ENCODE measurements around the gene BCORL1.

DNA sequence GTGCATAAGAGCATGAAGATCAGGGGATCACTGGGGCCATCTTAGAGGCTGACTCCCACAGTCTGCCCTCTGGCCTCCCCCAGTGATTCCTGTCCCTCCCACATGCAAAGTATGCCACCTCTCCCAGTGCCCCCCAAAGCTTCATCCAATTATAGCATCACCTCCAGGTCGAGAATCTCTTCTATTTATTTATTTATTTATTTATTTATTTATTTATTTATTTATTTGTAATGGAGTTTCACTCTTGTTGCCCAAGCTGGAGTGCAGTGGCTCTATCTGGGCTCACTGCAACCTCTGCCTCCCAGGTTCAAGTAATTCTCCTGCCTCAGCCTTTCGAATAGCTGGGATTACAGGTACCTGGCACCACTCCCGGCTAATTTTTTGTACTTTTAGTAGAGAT is 50.1 kb downstream of the BCORL1 start:
- TF ChIP-seq, protein P1, sequence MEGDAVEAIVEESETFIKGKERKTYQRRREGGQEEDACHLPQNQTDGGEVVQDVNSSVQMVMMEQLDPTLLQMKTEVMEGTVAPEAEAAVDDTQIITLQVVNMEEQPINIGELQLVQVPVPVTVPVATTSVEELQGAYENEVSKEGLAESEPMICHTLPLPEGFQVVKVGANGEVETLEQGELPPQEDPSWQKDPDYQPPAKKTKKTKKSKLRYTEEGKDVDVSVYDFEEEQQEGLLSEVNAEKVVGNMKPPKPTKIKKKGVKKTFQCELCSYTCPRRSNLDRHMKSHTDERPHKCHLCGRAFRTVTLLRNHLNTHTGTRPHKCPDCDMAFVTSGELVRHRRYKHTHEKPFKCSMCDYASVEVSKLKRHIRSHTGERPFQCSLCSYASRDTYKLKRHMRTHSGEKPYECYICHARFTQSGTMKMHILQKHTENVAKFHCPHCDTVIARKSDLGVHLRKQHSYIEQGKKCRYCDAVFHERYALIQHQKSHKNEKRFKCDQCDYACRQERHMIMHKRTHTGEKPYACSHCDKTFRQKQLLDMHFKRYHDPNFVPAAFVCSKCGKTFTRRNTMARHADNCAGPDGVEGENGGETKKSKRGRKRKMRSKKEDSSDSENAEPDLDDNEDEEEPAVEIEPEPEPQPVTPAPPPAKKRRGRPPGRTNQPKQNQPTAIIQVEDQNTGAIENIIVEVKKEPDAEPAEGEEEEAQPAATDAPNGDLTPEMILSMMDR (conservative IDR thresholded peaks at IDR 0.05; ENCODE audit: low read depth, low read length) = no peak
- TF ChIP-seq NFE2L2 (IDR thresholded peaks at IDR 0.05; ENCODE audit: low read depth, low read length) (no peak), POLR2A (IDR thresholded peaks at IDR 0.05; ENCODE audit: low read depth, low read length) (no peak), MAZ (IDR thresholded peaks at IDR 0.05; ENCODE audit: borderline replicate concordance, low read depth, low read length) (no peak), RAD21 (IDR thresholded peaks at IDR 0.05; ENCODE audit: low read length) (no peak), MXI1 (IDR thresholded peaks at IDR 0.05; ENCODE audit: borderline replicate concordance, low read depth, low read length) (no peak), FOS (IDR thresholded peaks at IDR 0.05; ENCODE audit: low read depth, low read length) (no peak), SMC3 (IDR thresholded peaks at IDR 0.05; ENCODE audit: low read depth, low read length) (no peak), CEBPB (IDR thresholded peaks at IDR 0.05; ENCODE audit: low read depth, low read length) (no peak), RFX5 (IDR thresholded peaks at IDR 0.05; ENCODE audit: low read depth, low read length) (no peak)
- TF ChIP-seq, protein P2, sequence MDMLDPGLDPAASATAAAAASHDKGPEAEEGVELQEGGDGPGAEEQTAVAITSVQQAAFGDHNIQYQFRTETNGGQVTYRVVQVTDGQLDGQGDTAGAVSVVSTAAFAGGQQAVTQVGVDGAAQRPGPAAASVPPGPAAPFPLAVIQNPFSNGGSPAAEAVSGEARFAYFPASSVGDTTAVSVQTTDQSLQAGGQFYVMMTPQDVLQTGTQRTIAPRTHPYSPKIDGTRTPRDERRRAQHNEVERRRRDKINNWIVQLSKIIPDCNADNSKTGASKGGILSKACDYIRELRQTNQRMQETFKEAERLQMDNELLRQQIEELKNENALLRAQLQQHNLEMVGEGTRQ (IDR thresholded peaks at IDR 0.05; ENCODE audit: low read depth, low read length) = no peak
- TF ChIP-seq, protein P3, sequence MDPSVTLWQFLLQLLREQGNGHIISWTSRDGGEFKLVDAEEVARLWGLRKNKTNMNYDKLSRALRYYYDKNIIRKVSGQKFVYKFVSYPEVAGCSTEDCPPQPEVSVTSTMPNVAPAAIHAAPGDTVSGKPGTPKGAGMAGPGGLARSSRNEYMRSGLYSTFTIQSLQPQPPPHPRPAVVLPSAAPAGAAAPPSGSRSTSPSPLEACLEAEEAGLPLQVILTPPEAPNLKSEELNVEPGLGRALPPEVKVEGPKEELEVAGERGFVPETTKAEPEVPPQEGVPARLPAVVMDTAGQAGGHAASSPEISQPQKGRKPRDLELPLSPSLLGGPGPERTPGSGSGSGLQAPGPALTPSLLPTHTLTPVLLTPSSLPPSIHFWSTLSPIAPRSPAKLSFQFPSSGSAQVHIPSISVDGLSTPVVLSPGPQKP (IDR thresholded peaks at IDR 0.05; ENCODE audit: borderline replicate concordance, low read depth, low read length) = no peak

All from IMR-90 (cell line).